ENCODE measurements around the gene ZNF565. TPM values are rescaled to one million over a fixed set of nuclear protein-coding genes. Genes with fewer than 3 reads are reported as not detected.
A peak's percentile ranks its signal among the peaks of the same experiment; 100 is the strongest.
"Not testable (repeated sequence)": the region's sequence is repeated elsewhere in the genome, so short reads cannot be mapped to it uniquely, and the experiment has no call there.

Gene ZNF565
- total and polyA plus RNA-seq, 12 donors = 2.0 to 7.5 (median 4.0) TPM

DNA sequence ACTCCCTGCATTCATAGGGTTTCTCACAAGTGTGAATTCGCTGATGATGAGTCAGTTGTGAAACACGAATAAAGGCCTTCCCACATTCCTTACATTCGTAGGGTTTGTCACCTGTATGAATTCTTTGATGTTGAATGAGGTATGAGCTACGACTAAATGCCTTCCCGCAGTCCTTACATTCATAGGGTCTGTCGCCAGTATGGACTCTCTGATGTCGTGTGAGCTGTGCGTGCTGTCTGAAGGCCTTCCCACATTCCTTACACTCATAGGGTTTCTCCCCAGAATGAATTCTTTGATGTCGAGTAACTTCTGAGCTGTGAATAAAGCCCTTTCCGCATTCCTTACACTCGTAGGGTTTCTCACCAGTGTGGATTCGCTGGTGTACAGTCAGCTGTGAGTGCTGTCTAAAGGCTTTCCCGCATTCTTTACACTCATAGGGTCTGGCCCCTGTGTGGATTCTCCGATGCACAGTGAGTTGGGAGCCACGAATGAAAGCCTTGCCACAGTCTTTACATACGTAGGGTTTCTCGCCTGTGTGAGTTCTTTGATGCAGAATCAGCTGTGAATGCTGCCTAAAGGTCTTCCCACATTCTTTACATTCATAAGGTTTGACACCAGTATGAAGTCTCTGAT, 31.7 kb downstream of the ZNF565 start:
- H3K9me3 ChIP-seq (replicated peaks in 1 of 3) = no peaks in the 10 kb centered on the region
- no peak overlapping the region for H3K4me3 ChIP-seq
- intact Hi-C loops (cut with DNase I) = no loop called here
- H3K36me3 ChIP-seq (replicated peaks in 1 of 2) = peaks cover 0 to 10% of the 10 kb centered on the region in 2 donors
- H3K4me1 ChIP-seq (replicated peaks in 1 of 2) = no peaks in the 10 kb centered on the region
- H3K27ac ChIP-seq = no peak overlapping the region
- TF ChIP-seq POLR2A (IDR thresholded peaks at IDR 0.05) = no peak
- TF ChIP-seq, protein P1, sequence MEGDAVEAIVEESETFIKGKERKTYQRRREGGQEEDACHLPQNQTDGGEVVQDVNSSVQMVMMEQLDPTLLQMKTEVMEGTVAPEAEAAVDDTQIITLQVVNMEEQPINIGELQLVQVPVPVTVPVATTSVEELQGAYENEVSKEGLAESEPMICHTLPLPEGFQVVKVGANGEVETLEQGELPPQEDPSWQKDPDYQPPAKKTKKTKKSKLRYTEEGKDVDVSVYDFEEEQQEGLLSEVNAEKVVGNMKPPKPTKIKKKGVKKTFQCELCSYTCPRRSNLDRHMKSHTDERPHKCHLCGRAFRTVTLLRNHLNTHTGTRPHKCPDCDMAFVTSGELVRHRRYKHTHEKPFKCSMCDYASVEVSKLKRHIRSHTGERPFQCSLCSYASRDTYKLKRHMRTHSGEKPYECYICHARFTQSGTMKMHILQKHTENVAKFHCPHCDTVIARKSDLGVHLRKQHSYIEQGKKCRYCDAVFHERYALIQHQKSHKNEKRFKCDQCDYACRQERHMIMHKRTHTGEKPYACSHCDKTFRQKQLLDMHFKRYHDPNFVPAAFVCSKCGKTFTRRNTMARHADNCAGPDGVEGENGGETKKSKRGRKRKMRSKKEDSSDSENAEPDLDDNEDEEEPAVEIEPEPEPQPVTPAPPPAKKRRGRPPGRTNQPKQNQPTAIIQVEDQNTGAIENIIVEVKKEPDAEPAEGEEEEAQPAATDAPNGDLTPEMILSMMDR (IDR thresholded peaks at IDR 0.05) = no peak
- DNase-seq = no peak
- H3K27me3 ChIP-seq = no peaks in the 10 kb centered on the region
- 82 to 89% (median 88%) methylated on average over 17 of the region's 17 CpGs for WGBS, 4 donors

DNA sequence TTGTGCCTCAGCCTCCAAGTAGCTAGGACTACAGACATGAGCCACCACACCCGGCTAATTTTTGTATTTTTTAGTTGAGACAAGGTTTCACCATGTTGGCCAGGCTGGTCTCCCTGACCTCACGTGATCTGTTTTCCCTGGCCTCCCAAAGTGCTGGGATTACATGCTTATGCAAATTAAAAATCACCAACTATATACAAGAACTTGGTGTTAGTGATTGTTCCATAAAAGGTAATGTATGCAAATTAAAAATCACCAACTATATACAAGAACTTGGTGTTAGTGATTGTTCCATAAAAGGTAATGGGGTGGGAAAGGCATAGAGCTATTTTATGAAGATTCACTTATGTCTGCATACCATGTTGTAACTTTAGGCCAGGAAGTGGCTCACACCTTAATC, 35.4 kb downstream of the ZNF565 start:
- H3K4me1 ChIP-seq (replicated peaks in 1 of 2); DNase-seq; H3K27me3 ChIP-seq; H3K9me3 ChIP-seq (replicated peaks in 1 of 3); H3K4me3 ChIP-seq; intact Hi-C loops (cut with DNase I); H3K27ac ChIP-seq: not testable (repeated sequence)
- 36 to 74% (median 55%) methylated on average over 2 of the region's 2 CpGs for WGBS, 4 donors
- H3K36me3 ChIP-seq (replicated peaks in 1 of 2) = peaks cover 0 to 10% of the 10 kb centered on the region in 2 donors

DNA sequence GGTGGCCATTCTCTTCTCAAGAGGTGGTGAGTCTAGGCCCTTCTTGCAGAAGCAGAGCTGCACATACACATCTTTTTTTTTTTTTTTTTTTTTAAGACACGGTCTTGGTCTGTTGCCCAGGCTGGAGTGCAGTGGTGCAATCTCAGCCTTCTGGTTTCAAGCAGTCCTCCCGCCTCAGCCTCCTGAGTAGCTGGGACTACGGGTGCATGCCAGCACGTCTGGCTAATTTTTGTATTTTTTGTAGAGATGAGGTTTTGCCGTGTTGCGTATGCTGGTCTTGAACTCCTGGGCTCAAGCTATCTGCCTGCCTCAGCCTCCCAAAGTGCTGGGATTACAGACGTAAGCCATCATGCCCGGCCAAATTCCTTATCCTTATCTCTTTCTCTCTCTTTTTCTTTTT, 40.6 kb downstream of the ZNF565 start:
- not testable (repeated sequence) for DNase-seq; H3K27ac ChIP-seq; H3K27me3 ChIP-seq; H3K36me3 ChIP-seq (replicated peaks in 1 of 2); H3K9me3 ChIP-seq (replicated peaks in 1 of 3); H3K4me3 ChIP-seq; H3K4me1 ChIP-seq (replicated peaks in 1 of 2)
- 76 to 87% (median 80%) methylated on average over 7 to 8 of the region's 8 CpGs for WGBS, 4 donors
- intact Hi-C loops (cut with DNase I) = loop anchor here (5.0 kb wide), 2 partner anchors 47 to 117 kb away; no protein-coding TSS in a partner anchor

DNA sequence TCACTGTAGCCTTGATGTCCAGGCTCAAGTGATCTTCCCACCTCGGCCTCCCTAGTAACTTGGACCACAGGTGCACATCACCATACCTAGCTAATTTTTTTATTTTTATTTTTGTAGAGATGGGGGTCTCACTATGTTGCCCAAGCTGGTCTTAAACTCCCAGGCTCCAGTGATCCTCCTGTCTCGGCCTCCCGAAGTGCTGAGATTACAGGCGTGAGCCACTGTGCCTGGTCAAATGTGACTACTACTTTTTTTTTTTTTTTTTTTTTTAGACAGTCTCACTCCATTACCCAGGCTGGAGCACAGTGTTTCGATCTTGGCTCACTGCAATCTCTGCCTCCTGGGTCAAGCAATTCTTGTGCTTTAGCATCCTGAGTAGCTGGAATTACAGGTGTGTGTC, 41.6 kb downstream of the ZNF565 start:
- no peak for DNase-seq
- WGBS, 4 donors = 83 to 95% (median 88%) methylated on average over 5 of the region's 5 CpGs
- intact Hi-C loops (cut with DNase I) = loop anchor here (5.0 kb wide), 2 partner anchors 46 to 116 kb away; no protein-coding TSS in a partner anchor

DNA sequence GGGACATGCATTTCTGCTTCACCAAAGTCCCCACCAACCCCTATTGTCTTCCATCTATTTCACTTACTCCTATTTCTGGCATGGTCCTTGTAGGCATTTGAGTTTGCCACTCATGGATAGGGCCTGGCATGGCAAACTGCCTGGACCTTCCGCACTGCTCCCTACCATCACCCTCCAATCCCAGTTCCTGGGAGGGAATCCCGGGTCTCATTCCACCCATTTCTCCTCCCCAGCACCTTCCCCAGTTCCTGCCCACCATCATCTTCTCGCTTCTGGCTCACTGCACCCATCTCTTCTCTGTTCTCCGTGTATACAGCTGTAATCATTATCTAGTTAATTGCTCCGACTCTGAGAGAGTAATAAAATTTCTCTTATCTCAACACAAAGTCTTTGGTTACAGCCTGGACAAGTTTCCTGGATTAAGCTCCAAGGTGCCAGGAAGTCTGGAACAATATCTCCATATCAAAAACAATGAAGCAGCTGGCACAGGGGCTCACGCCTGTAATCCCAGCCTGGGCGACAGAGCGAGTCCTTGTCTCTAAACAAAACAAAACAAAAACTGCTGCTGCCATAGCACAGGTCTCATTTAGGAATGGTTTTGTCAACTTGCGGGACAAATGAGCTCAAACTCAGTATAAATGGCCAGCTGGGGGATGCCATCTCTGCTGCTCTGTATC, 45.2 kb downstream of the ZNF565 start:
- WGBS, 4 donors = 59 to 65% (median 62%) methylated on average over 9 of the region's 9 CpGs
- Histone ChIP-seq H3K27me3 (no peaks in the 10 kb centered on the region), H3K36me3 (replicated peaks in 1 of 2) (no peaks in the 10 kb centered on the region), H3K4me1 (replicated peaks in 1 of 2) (no peaks in the 10 kb centered on the region), H3K9me3 (replicated peaks in 1 of 3) (no peaks in the 10 kb centered on the region), H3K27ac (peak overlapping the region in 2 of 5 donors; percentile 24 to 47), H3K4me3 (no peak overlapping the region)
- intact Hi-C loops (cut with DNase I) = loop anchor here in 1 of 2 donors (2.0 kb wide), 1 partner anchor 42 kb away; no protein-coding TSS in a partner anchor
- DNase-seq = peak in 4 of 7 donors; percentile 28 to 73 (median 31)
- TF ChIP-seq, protein P1 (IDR thresholded peaks at IDR 0.05) = no peak
- TF ChIP-seq POLR2A (IDR thresholded peaks at IDR 0.05) = no peak

More for the DNA sequence above, 41.6 kb downstream of the ZNF565 start:
- TF ChIP-seq, protein P1 (IDR thresholded peaks at IDR 0.05) = no peak
- TF ChIP-seq POLR2A (IDR thresholded peaks at IDR 0.05) = no peak
- Histone ChIP-seq H3K36me3 (replicated peaks in 1 of 2) (no peaks in the 10 kb centered on the region), H3K4me1 (replicated peaks in 1 of 2) (no peaks in the 10 kb centered on the region), H3K27ac (no peak overlapping the region), H3K4me3 (no peak overlapping the region), H3K27me3 (no peaks in the 10 kb centered on the region), H3K9me3 (replicated peaks in 1 of 3) (no peaks in the 10 kb centered on the region)
